Coronary artery (tissue), 2 donors: ENCODE data around the gene UBR4.

ENCODE experiments used
- DNase-seq: peaks from one replicate; pipeline ENCODE4 v3.0.0-alpha.2; 2017; ENCODE audit warnings: low spot score
- H3K27ac ChIP-seq, 2 donors: fragments of 200-600 bp; sonication (generic); one replicate each; pipeline ENCODE4 v1.5.1; 2016 to 2019
- H3K4me3 ChIP-seq: fragments of 200-600 bp; sonication (generic); 2 replicates; pipeline ENCODE4 v1.5.1; 2016; ENCODE audit warnings: mild to moderate bottlenecking, moderate library complexity
- TF ChIP-seq, protein P1 (sequence below): fragments of 200-600 bp; sonication (generic); IDR thresholded peaks from one replicate; pipeline ENCODE4 v1.5.1; 2019; ENCODE audit warnings: antibody characterized with exemption

Gene UBR4

GRCh38 chr1:19029191-19030085 lies 180.6 kb downstream of the UBR4 start:
- H3K27ac ChIP-seq = no peak overlapping the region
- DNase-seq = no peak
- no peak overlapping the region for H3K4me3 ChIP-seq
- TF ChIP-seq, protein P1, sequence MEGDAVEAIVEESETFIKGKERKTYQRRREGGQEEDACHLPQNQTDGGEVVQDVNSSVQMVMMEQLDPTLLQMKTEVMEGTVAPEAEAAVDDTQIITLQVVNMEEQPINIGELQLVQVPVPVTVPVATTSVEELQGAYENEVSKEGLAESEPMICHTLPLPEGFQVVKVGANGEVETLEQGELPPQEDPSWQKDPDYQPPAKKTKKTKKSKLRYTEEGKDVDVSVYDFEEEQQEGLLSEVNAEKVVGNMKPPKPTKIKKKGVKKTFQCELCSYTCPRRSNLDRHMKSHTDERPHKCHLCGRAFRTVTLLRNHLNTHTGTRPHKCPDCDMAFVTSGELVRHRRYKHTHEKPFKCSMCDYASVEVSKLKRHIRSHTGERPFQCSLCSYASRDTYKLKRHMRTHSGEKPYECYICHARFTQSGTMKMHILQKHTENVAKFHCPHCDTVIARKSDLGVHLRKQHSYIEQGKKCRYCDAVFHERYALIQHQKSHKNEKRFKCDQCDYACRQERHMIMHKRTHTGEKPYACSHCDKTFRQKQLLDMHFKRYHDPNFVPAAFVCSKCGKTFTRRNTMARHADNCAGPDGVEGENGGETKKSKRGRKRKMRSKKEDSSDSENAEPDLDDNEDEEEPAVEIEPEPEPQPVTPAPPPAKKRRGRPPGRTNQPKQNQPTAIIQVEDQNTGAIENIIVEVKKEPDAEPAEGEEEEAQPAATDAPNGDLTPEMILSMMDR = no peak

DNA sequence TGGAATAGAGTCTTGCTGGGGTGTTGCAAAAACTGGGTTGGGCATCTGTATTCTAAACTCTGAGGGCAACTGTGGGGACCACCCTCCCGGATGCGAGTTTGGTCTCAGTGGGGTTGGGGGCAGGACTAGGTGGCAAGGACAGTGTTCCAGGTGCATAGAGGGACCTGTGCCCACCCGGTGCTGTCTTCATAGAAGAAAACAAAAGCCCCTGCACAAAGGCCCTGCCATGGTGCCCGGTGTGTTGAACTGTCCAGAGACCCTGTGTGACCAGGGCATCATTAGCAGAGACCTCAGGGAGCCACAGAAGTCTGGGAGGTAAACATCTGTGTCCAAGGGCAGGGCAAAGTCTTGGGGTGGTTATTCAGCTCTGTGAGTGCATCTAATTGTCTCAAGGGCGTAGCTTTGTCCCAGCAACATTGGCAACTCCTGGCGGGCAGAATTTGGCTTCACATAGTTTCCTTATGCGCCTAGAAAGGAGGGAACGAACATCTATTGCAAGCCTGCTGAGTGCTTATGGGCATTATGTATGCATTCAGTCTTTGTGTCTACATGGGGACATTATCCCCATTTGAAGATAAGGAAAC lies 181.4 kb downstream of the UBR4 start:
- no peak overlapping the region for H3K4me3 ChIP-seq
- TF ChIP-seq, protein P1 = no peak
- DNase-seq = no peak
- H3K27ac ChIP-seq = no peak overlapping the region

GRCh38 chr1:19028110-19028509 lies 182.0 kb downstream of the UBR4 start:
- TF ChIP-seq, protein P1 = no peak
- Histone ChIP-seq H3K4me3 (no peak overlapping the region), H3K27ac (no peak overlapping the region)
- no peak for DNase-seq
